GM18502 (cell line): Measurements from ENCODE around the gene OPCML.

Experiments used
- ATAC-seq: cut with Tn5 transposase; IDR thresholded peaks from one replicate; pipeline ENCODE4 v1.9.1; 2021; ENCODE audit warnings: mild to moderate bottlenecking; ENCODE audit not compliant: unreplicated experiment, poor library complexity

The OPCML gene

GRCh38 chr11:132519241-132519815 is 1013.0 kb downstream of the OPCML start:
- ATAC-seq, result no peak

- ATAC-seq, result no peak
Measured at GRCh38 chr11:132504501-132505041, 1027.7 kb downstream of the OPCML start.

- ATAC-seq, result no peak
Measured at GRCh38 chr11:132501356-132501755, 1030.9 kb downstream of the OPCML start.

- ATAC-seq, result no peak
Measured at GRCh38 chr11:132499661-132500060, 1032.6 kb downstream of the OPCML start.

DNA sequence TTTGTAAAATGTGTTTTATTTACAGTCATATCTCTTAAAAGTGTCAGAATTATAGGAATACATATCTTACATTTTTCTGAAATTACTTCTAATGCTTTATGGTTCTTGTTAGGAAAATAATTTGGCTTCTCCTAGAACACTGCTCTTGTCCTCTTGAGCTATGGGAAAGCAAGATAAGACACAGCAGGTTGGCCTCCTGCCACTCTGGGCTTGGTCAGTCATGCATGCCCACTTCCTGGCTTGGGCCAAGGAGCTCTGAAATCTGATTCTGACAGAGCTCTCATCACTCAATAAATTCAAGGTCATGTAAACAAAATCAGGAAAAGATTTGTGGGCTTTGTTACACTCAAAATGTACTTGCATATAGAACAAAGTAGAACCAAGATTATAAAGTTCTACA is 1036.0 kb downstream of the OPCML start:
- ATAC-seq, result no peak

- ATAC-seq, result no peak
Measured at GRCh38 chr11:132493801-132494200, 1038.5 kb downstream of the OPCML start.

DNA sequence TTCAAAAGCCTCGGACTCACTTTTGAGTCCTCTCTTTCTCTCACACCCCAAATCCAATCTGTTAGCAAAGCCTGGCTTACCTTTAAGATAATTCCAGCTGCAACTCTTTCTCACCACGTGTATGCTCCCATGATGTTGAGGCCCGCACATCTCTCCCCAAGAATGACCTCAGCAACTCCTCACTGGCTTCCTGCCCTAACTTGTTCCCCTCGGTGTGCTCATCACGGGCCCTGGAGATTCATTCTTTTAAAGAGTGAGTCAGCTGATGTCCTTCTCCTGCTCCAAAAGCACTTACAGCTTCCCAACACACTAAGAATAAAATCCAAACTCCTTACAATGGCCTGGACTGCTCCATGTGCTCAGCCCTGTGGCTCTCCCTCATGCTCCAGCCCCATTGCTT is 1041.3 kb downstream of the OPCML start:
- no peak for ATAC-seq

GRCh38 chr11:132486060-132486459 is 1046.2 kb downstream of the OPCML start:
- ATAC-seq, result no peak

GRCh38 chr11:132475026-132475425 is 1057.3 kb downstream of the OPCML start:
- ATAC-seq, result no peak

GRCh38 chr11:132472411-132473172 is 1059.7 kb downstream of the OPCML start:
- no peak for ATAC-seq

- no peak for ATAC-seq
Measured at GRCh38 chr11:132471466-132471865, 1060.8 kb downstream of the OPCML start.

- no peak for ATAC-seq
Measured at GRCh38 chr11:132466983-132467382, 1065.3 kb downstream of the OPCML start.

GRCh38 chr11:132464939-132465338 is 1067.4 kb downstream of the OPCML start:
- ATAC-seq, result no peak

GRCh38 chr11:132464003-132464342 is 1068.3 kb downstream of the OPCML start:
- ATAC-seq, result no peak

DNA sequence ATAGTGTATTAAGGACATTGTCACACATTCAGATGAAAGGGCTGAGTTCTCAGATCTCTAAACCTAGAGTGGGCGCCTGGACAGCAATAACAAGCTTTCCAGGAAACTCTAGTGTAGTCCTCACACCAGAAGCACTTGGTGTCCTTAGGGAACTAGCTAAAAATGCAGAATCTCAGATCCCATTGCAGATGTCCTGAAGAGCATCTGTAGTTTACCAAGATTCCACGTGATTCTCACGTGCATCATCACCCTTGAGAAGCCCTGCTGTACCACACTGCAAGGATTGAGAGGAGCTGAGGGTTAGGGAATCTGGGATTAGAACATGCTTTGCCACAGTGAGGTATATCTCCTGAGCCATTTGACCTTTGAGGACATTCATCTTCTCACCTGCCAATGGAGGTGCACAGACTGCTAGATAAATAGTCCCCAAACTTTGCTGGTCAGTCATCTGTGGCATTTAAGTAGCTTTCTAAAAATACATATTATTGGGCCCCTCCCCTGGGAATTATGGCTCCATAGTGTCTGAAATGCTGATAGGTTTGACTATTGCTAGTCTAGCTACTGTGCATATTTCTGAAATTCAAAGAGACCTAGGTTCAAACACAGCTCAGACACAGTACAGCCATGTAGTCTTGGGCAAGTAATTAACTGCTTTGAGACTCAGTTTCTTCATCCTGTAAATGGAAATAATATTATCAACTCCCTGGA is 1068.9 kb downstream of the OPCML start:
- ATAC-seq, result no peak

DNA sequence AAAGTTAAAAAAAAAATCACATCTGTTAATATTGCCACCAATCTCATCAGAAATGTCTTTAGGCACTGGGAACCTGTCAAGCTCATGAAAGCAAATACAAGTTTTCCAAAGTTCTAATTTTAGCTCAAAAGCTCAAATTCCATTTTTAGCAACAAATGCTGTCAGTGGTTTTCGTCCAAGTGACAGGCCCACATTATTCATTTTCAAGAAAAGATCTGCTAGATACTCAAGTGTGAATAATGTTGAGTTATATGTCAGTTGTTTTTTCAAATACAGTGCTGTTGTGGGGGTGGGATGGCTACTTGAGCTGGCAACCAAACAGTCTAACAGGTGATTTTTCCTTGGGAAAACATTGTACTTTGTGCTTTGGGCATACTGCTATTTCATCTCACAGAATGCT is 1072.6 kb downstream of the OPCML start:
- no peak for ATAC-seq

DNA sequence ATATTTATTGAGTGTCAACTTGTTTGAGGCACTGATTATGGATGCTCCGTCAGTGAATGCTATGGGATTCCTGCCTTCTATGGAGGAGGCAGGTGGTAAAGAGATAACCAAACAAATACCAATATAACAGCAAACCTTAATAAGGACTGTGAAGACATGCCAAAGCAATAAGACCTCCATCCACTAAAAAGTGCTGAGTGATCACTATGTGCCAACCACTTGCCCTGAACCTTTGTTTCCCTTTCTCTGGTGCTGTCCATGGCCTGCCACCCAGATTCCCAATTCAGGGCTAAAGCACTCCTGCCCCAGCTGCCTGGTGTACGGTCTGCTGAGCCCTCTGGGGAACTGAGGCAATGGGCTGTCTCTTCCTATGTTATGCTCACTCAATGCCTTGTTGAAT is 1074.9 kb downstream of the OPCML start:
- no peak for ATAC-seq

DNA sequence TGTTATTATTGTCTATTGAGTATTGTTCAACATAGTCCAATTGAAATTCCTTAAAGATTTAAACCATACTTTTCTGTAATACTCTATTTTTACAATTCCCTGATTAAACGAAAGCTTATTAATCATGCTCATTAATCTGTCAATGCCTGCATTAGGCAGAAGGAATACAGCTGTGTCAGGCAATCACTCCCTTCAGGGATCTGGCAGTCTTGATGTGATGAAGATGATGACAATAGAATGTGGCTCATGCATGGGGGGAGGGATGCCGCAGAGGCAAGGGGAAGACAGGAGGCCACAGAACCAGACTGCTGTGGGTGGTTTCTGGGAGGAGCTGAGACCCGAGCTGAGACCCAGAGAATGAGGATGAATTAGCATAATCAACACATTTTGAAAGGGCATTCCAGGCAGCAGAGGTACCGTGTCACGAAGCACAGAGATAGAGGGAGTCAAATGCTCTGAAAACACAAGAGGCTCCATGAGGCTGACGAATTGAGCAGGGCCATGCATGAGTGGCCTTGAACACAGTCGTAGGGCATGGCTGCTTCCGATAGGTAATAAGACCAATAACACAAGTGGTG is 1075.5 kb downstream of the OPCML start:
- ATAC-seq, result no peak

- ATAC-seq, result no peak
Measured at GRCh38 chr11:132455044-132455443, 1077.3 kb downstream of the OPCML start.

- ATAC-seq, result no peak
Measured at GRCh38 chr11:132453406-132453805, 1078.9 kb downstream of the OPCML start.

- no peak for ATAC-seq
Measured at GRCh38 chr11:132452616-132453015, 1079.7 kb downstream of the OPCML start.
